Fibroblast of skin of left biceps (primary cell): ENCODE results near the gene DNAJC6.
"Not testable (repeated sequence)": the region's sequence is repeated elsewhere in the genome, so short reads cannot be mapped to it uniquely, and the experiment has no call there.

Source experiments
- DNase-seq, 2 experiments: peaks; one replicate each; pipeline ENCODE4 v3.0.0-alpha.2; 2013; ENCODE audit warnings: low read depth in 2 of 2

DNAJC6 gene

GRCh38 chr1:65355031-65355712 is 45.8 kb downstream of the DNAJC6 start:
- no peak for DNase-seq

- DNase-seq = no peak
These were observed 48.1 kb downstream of the DNAJC6 start for GRCh38 chr1:65357291-65357960.

GRCh38 chr1:65359888-65360287 is 50.5 kb downstream of the DNAJC6 start:
- no peak for DNase-seq

- DNase-seq = no peak
These were observed 51.3 kb downstream of the DNAJC6 start for GRCh38 chr1:65360648-65361047.

GRCh38 chr1:65362545-65362944 is 53.2 kb downstream of the DNAJC6 start:
- DNase-seq = no peak

GRCh38 chr1:65363484-65363883 is 54.1 kb downstream of the DNAJC6 start:
- DNase-seq = no peak

GRCh38 chr1:65368403-65368802 is 59.1 kb downstream of the DNAJC6 start:
- DNase-seq = no peak

- no peak for DNase-seq
These were observed 62.2 kb downstream of the DNAJC6 start for GRCh38 chr1:65371544-65371943.

- no peak for DNase-seq
These were observed 63.2 kb downstream of the DNAJC6 start for GRCh38 chr1:65372557-65372956.

- no peak for DNase-seq
These were observed 68.3 kb downstream of the DNAJC6 start for GRCh38 chr1:65377496-65378246.

- no peak for DNase-seq
These were observed 69.1 kb downstream of the DNAJC6 start for GRCh38 chr1:65378247-65378946.

- not testable (repeated sequence) for DNase-seq
These were observed 75.1 kb downstream of the DNAJC6 start for GRCh38 chr1:65384426-65384825.

- DNase-seq = no peak
These were observed 77.1 kb downstream of the DNAJC6 start for GRCh38 chr1:65386439-65386838.

GRCh38 chr1:65387821-65388220 is 78.5 kb downstream of the DNAJC6 start:
- no peak for DNase-seq

GRCh38 chr1:65388908-65389695 is 79.8 kb downstream of the DNAJC6 start:
- DNase-seq = no peak

GRCh38 chr1:65392497-65392896 is 83.2 kb downstream of the DNAJC6 start:
- no peak for DNase-seq

GRCh38 chr1:65393347-65393746 is 84.0 kb downstream of the DNAJC6 start:
- DNase-seq = no peak

- DNase-seq = no peak
These were observed 84.6 kb downstream of the DNAJC6 start for GRCh38 chr1:65393928-65394327.

- DNase-seq = no peak
These were observed 86.7 kb downstream of the DNAJC6 start for GRCh38 chr1:65395887-65396612.

GRCh38 chr1:65398083-65398482 is 88.7 kb downstream of the DNAJC6 start:
- DNase-seq = no peak

GRCh38 chr1:65399003-65399402 is 89.7 kb downstream of the DNAJC6 start:
- no peak for DNase-seq
